ENCODE results near the gene CENPN. TPM values are rescaled to one million over a fixed set of nuclear protein-coding genes. Genes with fewer than 3 reads are reported as not detected.
A peak's percentile ranks its signal among the peaks of the same experiment; 100 is the strongest.

The CENPN gene
- total RNA-seq, 1 donor, result 4.8 TPM

- peak; percentile 90 to 95 (median 92) for DNase-seq (ENCODE audit: low read depth in 2 of 3, low spot score in 2 of 3)
These were observed 69.6 kb downstream of the CENPN start for GRCh38 chr16:81076566-81077075.

- DNase-seq (ENCODE audit: low read depth in 2 of 3, low spot score in 2 of 3), result peak in 2 of 3 donors; percentile 95 to 96
These were observed 70.3 kb downstream of the CENPN start, which contains the start of gene C16orf46 for GRCh38 chr16:81077076-81077940. Gene C16orf46 (minus strand): TSS chr16:81077238. CDS start chr16:81063955, 13,283 bp downstream.

DNA sequence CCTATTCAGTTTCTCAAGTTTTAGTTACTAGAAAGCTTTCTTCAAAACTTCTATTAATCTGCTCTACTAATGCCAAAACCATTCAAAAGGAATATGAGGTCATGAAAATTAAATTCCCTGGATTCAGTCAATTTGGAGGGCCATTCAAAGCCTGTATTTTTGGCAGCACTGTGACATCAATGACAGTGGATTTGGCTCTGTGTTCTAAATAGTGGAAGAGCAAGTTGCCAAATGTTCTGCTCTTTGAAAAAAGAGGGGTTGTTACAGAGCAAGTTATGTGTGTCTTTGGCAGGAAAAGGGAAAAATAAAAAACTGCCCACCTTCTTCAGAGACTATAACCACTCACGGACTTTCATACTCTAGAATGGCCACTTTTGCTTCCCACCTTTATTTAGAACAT, 73.2 kb downstream of the CENPN start:
- no peak for DNase-seq (ENCODE audit: low read depth in 2 of 3, low spot score in 2 of 3)

DNA sequence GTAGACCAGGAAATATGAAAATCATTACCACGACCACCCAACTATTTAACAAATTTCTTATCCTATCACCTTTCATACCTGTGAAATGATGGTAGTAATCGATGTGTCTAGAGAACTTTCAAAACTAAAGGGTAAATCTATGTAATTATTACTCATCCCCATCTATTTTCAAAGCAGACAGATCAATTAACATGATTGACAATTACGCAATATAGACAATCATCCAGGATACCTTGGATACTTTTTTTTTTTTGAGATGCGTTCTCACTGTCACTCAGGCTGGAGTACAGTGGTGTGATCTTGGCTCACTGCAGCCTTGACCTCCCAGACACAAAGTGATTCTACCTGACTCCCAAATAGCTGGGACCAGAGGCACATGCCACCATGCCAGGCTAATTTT, 74.0 kb downstream of the CENPN start:
- no peak for DNase-seq (ENCODE audit: low read depth in 2 of 3, low spot score in 2 of 3)

Small RNA genes lying within 50 kb of the gene (small RNA-seq; reads per million reads assigned to genes)
- gene AC092718.3, result not detected

Other genes starting within 250 kb of the CENPN start
- 13.5 TPM for gene CDYL2, start 202.6 kb upstream of the CENPN start, total RNA-seq
- gene CMC2, start 329 bp upstream of the CENPN start, total RNA-seq, result 24.5 TPM
- gene ATMIN, start 28.6 kb downstream of the CENPN start, total RNA-seq, result 21.5 TPM
- 1.9 TPM for gene C16orf46, start 70.0 kb downstream of the CENPN start, total RNA-seq
- gene GCSH, start 89.2 kb downstream of the CENPN start, total RNA-seq, result 7.0 TPM
- gene BCO1, start 231.5 kb downstream of the CENPN start, total RNA-seq, result under 0.01 TPM